Large intestine (tissue), 3 donors: ENCODE measurements around the gene PKHD1. TPM values are rescaled to one million over a fixed set of nuclear protein-coding genes. Genes with fewer than 3 reads are reported as not detected.
A peak's percentile ranks its signal among the peaks of the same experiment; 100 is the strongest.

ENCODE experiments used
- DNase-seq, 2 donors: peaks; one replicate each; pipeline versions ENCODE4 v3.0.0 to v3.0.0-alpha.2; 2013
- H3K27ac ChIP-seq: one replicate; pipeline ENCODE4 v1.5.1; 2013; ENCODE audit warnings: low read length
- H3K27me3 ChIP-seq: 2 replicates; pipeline ENCODE4 v1.6.1; 2013; ENCODE audit warnings: low read length; ENCODE audit not compliant: control insufficient read depth, insufficient read depth
- H3K36me3 ChIP-seq: 2 replicates; pipeline ENCODE4 v1.6.1; 2013; ENCODE audit warnings: low read length; ENCODE audit not compliant: control insufficient read depth, insufficient read depth
- H3K4me1 ChIP-seq: one replicate; pipeline ENCODE4 v1.6.1; 2013; ENCODE audit warnings: low read length; ENCODE audit not compliant: control insufficient read depth, insufficient read depth
- H3K4me3 ChIP-seq: one replicate; pipeline ENCODE4 v1.5.1; 2013; ENCODE audit warnings: low read length
- H3K9me3 ChIP-seq: one replicate; pipeline ENCODE4 v1.6.1; 2013; ENCODE audit warnings: mild to moderate bottlenecking, low read depth, low read length, moderate library complexity; ENCODE audit not compliant: control insufficient read depth
- WGBS: methylation state at CpG from one replicate; pipeline ENCODE4 v1.1.5; 2013; ENCODE audit warnings: low lambda C conversion rate; ENCODE audit not compliant: insufficient coverage; 5-methylcytosine and 5-hydroxymethylcytosine counted together
- polyA plus RNA-seq: library from polyadenylated mRNA; unstranded; fragments of 120-200 nt; gene quantifications from one replicate; pipeline ENCODE4 v1.2.1, GENCODE V29; 2013

The PKHD1 gene
- polyA plus RNA-seq, 1 donor, result 0.36 TPM

DNA sequence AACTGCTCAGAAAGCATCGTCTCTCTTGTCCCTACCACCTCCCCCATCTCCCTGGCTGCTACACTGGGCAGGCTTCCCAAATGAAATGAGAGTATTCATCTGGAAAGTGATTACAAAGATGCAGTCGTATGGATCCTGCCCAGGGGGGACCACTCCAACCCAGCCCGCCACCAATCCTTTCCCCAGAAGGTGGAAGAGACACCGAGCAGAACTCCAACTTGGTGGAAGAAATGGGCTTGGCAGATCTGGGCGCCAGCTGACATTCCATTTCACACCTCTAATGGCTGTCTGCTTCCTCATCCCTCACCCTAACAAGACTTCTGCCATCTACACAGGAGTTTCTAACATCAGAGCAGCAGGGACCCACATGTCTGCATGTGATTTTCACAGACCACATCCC is 12.7 kb downstream of the PKHD1 start:
- H3K36me3 ChIP-seq, result no peaks in the 10 kb centered on the region
- H3K27me3 ChIP-seq, result no peaks in the 10 kb centered on the region
- H3K9me3 ChIP-seq, result no peaks in the 10 kb centered on the region
- no CpG with 5 or more reads among the region's 5 CpGs for WGBS
- H3K4me1 ChIP-seq, result no peaks in the 10 kb centered on the region
- H3K4me3 ChIP-seq, result no peak overlapping the region
- no peak overlapping the region for H3K27ac ChIP-seq
- no peak for DNase-seq

DNA sequence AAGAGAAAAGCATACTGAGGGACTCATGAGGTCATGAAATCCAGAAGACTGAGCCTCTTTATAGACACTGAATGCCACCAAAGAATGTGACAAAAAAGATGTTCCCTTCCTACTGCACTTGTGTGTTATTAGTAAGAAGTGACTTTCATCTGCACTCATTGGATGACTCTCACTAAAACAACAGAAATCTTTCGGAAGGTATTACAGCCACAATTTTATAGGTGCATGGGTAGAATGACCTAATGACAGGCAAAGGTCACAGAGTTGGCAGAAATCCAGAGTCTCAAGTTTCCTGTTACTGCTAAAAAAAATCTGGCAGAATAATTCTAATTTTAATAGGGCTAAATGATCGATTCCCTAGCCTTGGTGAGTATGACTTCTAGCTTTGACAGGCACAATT is 13.3 kb downstream of the PKHD1 start:
- Histone ChIP-seq H3K4me1 (no peaks in the 10 kb centered on the region), H3K4me3 (no peak overlapping the region), H3K27me3 (no peaks in the 10 kb centered on the region), H3K36me3 (no peaks in the 10 kb centered on the region), H3K9me3 (no peaks in the 10 kb centered on the region), H3K27ac (no peak overlapping the region)
- WGBS, result no CpG with 5 or more reads among the region's 2 CpGs
- DNase-seq, result no peak

DNA sequence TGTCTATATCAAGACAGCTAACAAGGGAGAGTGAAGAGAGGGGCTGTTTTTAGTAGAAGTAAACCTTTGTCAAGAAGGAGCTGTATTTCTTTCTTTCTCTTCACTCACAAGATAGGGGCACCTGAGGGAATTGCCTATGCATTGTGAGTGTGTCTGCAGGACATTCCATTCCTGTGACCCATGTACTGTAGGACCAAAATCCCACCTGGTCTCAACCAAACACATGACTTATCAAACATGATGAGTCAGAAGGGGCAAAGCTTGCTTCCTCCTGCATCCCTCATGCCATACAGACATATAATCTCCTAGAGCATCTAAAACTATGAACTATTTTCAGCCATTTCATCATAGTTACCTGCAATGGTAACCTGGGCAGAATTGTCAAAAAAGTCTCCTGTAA is 21.8 kb downstream of the PKHD1 start:
- H3K4me1 ChIP-seq, result no peaks in the 10 kb centered on the region
- no peak overlapping the region for H3K4me3 ChIP-seq
- no peaks in the 10 kb centered on the region for H3K27me3 ChIP-seq
- H3K27ac ChIP-seq, result no peak overlapping the region
- H3K9me3 ChIP-seq, result no peaks in the 10 kb centered on the region
- H3K36me3 ChIP-seq, result no peaks in the 10 kb centered on the region
- DNase-seq, result peak; percentile 51 to 60

DNA sequence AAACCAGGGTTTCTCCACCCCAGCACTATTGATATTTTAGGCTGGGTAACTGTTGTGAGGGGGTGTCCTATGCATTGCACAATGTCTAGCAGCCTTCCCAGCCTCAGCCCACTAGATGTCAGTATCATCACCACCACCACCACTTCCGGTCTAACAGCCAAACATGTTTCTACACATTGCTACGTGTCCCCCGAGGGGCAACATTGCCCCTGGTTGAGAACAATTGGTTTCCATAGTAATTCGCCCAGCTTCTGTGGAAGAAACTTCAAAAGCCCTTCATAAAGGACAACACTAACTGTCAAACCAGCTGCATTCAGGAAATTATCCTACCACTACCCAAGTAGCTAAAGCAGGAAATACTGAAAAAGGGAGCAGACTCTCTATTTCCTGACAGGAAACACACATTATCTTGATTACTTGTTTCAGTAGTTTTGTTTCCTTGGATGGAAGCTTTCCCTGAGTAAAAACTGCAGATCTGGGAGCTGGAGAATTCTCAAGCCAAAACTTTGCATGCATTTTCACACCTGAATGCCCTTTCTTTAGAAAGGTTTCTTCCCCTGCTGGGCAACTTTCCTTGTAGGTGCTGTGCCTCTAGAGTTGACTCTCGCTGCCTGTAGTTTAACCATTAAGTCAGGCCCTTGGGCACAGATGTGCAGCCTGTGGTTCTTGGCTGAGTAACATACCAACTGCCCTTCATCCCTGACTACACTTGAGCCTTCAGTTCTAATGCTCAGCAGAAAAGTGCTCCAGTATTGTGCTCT is 23.6 kb downstream of the PKHD1 start:
- no CpG with 5 or more reads among the region's 5 CpGs for WGBS
- H3K36me3 ChIP-seq, result no peaks in the 10 kb centered on the region
- H3K27me3 ChIP-seq, result no peaks in the 10 kb centered on the region
- no peak overlapping the region for H3K4me3 ChIP-seq
- H3K9me3 ChIP-seq, result no peaks in the 10 kb centered on the region
- H3K4me1 ChIP-seq, result no peaks in the 10 kb centered on the region
- H3K27ac ChIP-seq, result no peak overlapping the region
- peak; percentile 58 to 68 for DNase-seq

DNA sequence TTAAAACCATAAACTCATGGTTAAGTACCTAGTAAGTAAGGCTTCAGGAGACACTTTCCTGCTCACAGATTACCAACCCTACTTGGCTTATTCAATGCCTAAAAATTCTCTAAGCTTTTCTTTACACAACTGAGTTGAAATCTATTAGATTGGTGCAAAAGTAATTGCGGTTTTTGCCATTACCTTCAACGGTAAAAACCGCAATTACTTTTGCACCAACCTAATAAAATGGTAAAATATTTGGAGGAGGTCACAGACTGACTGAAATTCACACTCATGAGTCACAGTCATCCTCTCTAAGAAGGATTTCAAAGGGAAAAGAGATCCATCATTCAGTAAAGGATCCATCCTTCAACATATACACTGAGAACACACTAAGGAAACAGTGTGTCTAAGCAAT is 25.9 kb downstream of the PKHD1 start:
- 80% methylated on average over 1 of the region's 3 CpGs for WGBS
- Histone ChIP-seq H3K4me3 (no peak overlapping the region), H3K9me3 (no peaks in the 10 kb centered on the region), H3K4me1 (no peaks in the 10 kb centered on the region), H3K36me3 (no peaks in the 10 kb centered on the region), H3K27me3 (no peaks in the 10 kb centered on the region), H3K27ac (no peak overlapping the region)
- no peak for DNase-seq

DNA sequence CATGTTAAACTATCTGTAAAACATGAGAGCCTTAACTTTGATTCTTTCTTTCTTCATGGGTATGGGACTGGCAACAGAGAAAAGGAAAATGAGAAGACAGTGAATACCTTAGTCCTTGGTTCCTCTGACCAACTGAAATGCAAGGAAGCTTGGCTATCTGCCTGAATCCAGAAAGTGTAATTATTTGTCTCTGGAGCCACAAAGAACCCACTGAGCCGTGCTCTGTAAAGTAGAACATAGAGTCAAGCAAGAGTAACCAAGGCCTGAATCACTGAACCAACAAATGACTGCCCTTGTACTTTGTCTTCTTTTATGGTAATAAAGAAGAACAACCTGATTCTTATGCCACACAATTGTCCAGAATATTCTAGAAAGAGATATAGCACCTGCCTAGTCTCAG is 27.6 kb downstream of the PKHD1 start:
- H3K36me3 ChIP-seq, result no peaks in the 10 kb centered on the region
- WGBS, result 20% methylated on average over 1 of the region's 1 CpG
- H3K27me3 ChIP-seq, result no peaks in the 10 kb centered on the region
- no peak overlapping the region for H3K27ac ChIP-seq
- H3K9me3 ChIP-seq, result no peaks in the 10 kb centered on the region
- DNase-seq, result peak in 1 of 2 donors; percentile 17
- no peaks in the 10 kb centered on the region for H3K4me1 ChIP-seq
- H3K4me3 ChIP-seq, result no peak overlapping the region

DNA sequence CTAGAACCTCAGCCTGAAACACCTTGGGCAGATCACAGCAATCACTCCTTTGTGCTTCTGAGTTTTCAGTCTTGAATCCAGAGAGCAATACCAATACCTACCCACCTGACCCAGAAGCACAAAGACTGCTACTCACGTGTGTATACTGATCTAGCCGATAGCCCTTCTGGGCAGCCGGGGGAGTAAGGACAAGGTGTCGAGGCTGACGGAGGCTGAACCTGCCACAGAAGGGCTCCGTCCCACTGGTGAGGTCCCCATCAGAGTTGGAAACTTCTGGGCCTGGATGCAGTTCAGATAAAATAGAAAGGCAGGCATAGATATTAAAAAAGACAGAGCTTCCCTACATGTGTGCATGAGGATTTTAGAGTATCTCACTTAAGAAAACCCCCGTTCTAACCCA is 32.0 kb downstream of the PKHD1 start:
- no peak for DNase-seq
- Histone ChIP-seq H3K36me3 (no peaks in the 10 kb centered on the region), H3K27me3 (no peaks in the 10 kb centered on the region), H3K9me3 (no peaks in the 10 kb centered on the region), H3K27ac (no peak overlapping the region), H3K4me3 (no peak overlapping the region), H3K4me1 (peaks cover 5% of the 10 kb centered on the region)
- no CpG with 5 or more reads among the region's 7 CpGs for WGBS

DNA sequence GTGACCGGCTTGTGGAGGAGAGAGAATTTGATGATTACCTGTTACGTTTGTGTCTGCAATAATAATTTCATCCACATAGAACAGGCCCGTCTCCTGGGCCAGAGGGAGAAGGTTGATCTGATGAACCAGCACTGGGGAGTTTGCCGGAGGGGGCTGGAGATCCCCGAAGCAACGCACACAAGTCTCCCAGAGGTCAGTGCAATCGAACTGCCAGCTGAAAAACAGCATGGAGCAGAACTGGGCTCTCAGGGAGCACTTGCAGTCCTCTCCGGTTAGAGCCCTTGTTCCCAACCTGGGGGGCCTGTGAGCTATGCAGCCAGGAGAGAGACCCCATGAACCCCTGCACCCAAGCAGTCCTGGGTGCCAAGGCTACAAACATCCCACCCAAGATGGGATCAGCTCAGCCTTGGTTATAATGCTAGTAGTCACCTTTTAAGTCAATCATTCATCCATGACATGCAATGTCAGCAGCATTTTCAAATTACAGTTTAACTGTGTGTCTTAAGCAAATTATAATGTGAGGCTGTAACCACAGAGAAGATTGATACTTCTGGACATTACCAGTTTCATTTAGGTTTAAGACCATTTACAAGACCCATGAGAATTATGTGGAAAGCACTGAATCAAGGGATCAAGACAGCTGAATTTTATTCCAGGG is 34.2 kb downstream of the PKHD1 start:
- no peak overlapping the region for H3K4me3 ChIP-seq
- no peaks in the 10 kb centered on the region for H3K27me3 ChIP-seq
- peak in 1 of 2 donors; percentile 27 for DNase-seq
- H3K9me3 ChIP-seq, result no peaks in the 10 kb centered on the region
- peaks cover 11% of the 10 kb centered on the region for H3K4me1 ChIP-seq
- no peak overlapping the region for H3K27ac ChIP-seq
- no CpG with 5 or more reads among the region's 8 CpGs for WGBS
- H3K36me3 ChIP-seq, result no peaks in the 10 kb centered on the region

DNA sequence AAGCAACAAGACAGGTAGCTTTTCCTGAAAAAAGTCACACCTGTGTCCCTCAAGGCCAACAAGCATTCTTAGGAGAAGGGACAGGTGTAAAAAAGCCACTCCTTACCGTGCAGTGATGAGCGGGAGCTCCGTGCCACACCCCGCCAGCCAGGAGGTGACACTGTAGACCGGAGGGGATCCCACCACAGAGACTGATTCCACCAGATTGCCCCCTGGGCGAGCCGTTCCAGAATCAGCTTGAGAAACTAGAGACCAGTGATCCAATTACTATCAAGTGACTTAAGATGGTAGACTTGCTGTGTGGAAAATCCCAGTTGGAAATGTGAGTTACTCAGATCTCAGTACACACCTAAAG is 37.4 kb downstream of the PKHD1 start:
- H3K27me3 ChIP-seq, result no peaks in the 10 kb centered on the region
- H3K4me1 ChIP-seq, result peaks cover 11% of the 10 kb centered on the region
- H3K4me3 ChIP-seq, result no peak overlapping the region
- DNase-seq, result no peak
- no peak overlapping the region for H3K27ac ChIP-seq
- WGBS, result no CpG with 5 or more reads among the region's 7 CpGs
- H3K9me3 ChIP-seq, result no peaks in the 10 kb centered on the region
- H3K36me3 ChIP-seq, result no peaks in the 10 kb centered on the region

DNA sequence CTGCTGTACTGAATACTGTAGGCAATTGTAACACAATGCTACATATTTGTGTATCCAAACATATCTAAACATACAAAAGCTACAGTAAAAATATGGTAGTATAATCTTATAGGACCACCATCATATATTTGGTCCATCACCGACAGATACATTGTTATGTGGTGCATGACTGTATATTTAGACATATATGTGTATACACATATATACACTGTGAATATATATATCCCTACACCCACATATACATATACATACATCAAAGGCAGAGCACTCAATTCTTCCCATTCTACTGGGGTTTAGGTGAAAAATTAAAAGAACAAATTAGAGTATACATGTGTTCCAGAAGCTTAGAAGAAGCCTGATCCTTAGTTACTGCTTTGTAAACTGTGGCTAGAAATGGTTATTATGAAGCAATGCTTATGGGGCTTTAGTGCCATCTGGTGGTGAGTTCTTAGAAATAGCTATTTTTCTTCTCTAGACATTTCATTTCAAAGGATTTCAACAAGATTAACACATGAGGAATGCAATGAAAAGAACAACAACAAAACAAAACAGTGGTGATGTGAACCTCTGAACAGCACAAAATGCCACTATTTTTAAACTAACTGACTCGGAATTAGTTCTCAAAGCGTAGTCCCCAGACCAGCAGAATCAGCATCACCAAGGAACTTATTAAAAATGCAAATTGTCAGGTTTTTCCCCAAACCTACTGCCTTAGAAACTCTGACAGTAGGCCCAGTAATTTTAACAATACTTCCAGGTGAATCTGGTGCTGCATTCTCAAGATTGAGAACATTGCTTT is 38.0 kb downstream of the PKHD1 start:
- peak; percentile 19 to 37 for DNase-seq
- no peaks in the 10 kb centered on the region for H3K9me3 ChIP-seq
- no peaks in the 10 kb centered on the region for H3K27me3 ChIP-seq
- H3K36me3 ChIP-seq, result no peaks in the 10 kb centered on the region
- no peak overlapping the region for H3K27ac ChIP-seq
- no peak overlapping the region for H3K4me3 ChIP-seq
- 100% methylated on average over 1 of the region's 3 CpGs for WGBS
- H3K4me1 ChIP-seq, result peaks cover 11% of the 10 kb centered on the region
